HepG2 (cell line): Measurements from ENCODE around the gene KCNJ13. TPM values are rescaled to one million over a fixed set of nuclear protein-coding genes. Genes with fewer than 3 reads are reported as not detected.

Experiments
- ATAC-seq: fragments of 200-7000 bp; cut with Tn5 transposase; 3 replicates; pipeline ENCODE4 v1.9.1; 2020; ENCODE audit warnings: mild to moderate bottlenecking, moderate library complexity
- BruUV-seq: library from RNA; stranded (reverse); fragments of 400-500 nt; replicated peaks from 2 replicates; lab custom pipeline; 2021; lab: Mats Ljungman, UMichigan
- CTCF ChIA-PET: fragments of 300-600 bp; formaldehyde crosslinking; extraction: SDS; loops from one replicate; lab custom pipeline; 2021; ENCODE audit warnings: low total read pairs, inconsistent platforms, low intra/inter-chr PET ratio; lab: Yijun Ruan, JAX
- POLR2A ChIA-PET: fragments of 350-600 bp; sonication (Branson Sonifier 250); formaldehyde crosslinking; loops from one replicate; lab custom pipeline; 2020; ENCODE audit warnings: antibody characterized with exemption, inconsistent platforms; lab: Yijun Ruan, JAX
- DNase-seq: peaks from one replicate; pipeline ENCODE4 v3.0.0-alpha.2; 2015; ENCODE audit warnings: low spot score
- FAIRE-seq: peaks from 3 replicates; lab custom pipeline; 2011; peaks lifted over from hg19 to GRCh38; lab: Jason Lieb, UNC
- H2AFZ ChIP-seq: one replicate; pipeline ENCODE4 v1.6.1; 2011; ENCODE audit warnings: low read length, inconsistent platforms
- H3K27ac ChIP-seq: fragments of 300-600 bp; 3 replicates; pipeline ENCODE4 v1.8.0; 2011; ENCODE audit warnings: mixed run types, mild to moderate bottlenecking, mixed read lengths, low read length, inconsistent platforms; ENCODE audit not compliant: insufficient read depth; ENCODE audit errors: extremely low read length
- H3K27me3 ChIP-seq, 2 experiments: fragments of 200-600 bp in 1 of 2; 2 replicates in 1 of 2; 3 replicates in 1 of 2; pipeline versions ENCODE4 v1.6.0 to v1.8.0; 2011; ENCODE audit warnings: low read length in 2 of 2, mild to moderate bottlenecking in 2 of 2, moderate library complexity in 2 of 2, inconsistent platforms in 1 of 2; ENCODE audit not compliant: insufficient read depth in 2 of 2, control insufficient read depth in 1 of 2
- H3K36me3 ChIP-seq, 2 experiments: fragments of 200-600 bp in 1 of 2; replicated peaks in 1 of 2; 2 replicates in 1 of 2; 3 replicates in 1 of 2; pipeline versions ENCODE4 v1.5.1 to v1.8.0; 2011; ENCODE audit warnings: low read length in 2 of 2, inconsistent platforms in 1 of 2; ENCODE audit not compliant: insufficient read depth in 2 of 2, control insufficient read depth in 1 of 2
- H3K4me1 ChIP-seq: 2 replicates; pipeline ENCODE4 v1.5.1; 2012; ENCODE audit warnings: low read length, inconsistent platforms; ENCODE audit not compliant: insufficient read depth
- H3K4me2 ChIP-seq: 2 replicates; pipeline ENCODE4 v1.6.0; 2011; ENCODE audit warnings: low read depth, low read length, inconsistent platforms
- H3K4me3 ChIP-seq, 3 experiments: fragments of 200-600 bp in 1 of 3; sonication (generic), shearing (Covaris generic) in 1 of 3; replicated peaks in 1 of 3; 2 replicates each; pipeline ENCODE4 v1.5.1; 2011 to 2016; ENCODE audit warnings: low read length in 3 of 3, inconsistent platforms in 2 of 3, low read depth in 2 of 3, mild to moderate bottlenecking in 2 of 3, control low read depth in 1 of 3, mixed read lengths in 1 of 3; ENCODE audit not compliant: insufficient read depth in 1 of 3
- H3K79me2 ChIP-seq: one replicate; pipeline ENCODE4 v1.6.1; 2011; ENCODE audit warnings: low read length, inconsistent platforms; ENCODE audit not compliant: insufficient read depth
- H3K9ac ChIP-seq: 2 replicates; pipeline ENCODE4 v1.6.0; 2011; ENCODE audit warnings: mild to moderate bottlenecking, low read depth, low read length, inconsistent platforms; ENCODE audit not compliant: insufficient read depth
- H3K9me3 ChIP-seq: 2 replicates; pipeline ENCODE4 v1.5.1; 2012; ENCODE audit warnings: mild to moderate bottlenecking, low read length
- H4K20me1 ChIP-seq: 2 replicates; pipeline ENCODE4 v1.6.0; 2011; ENCODE audit warnings: inconsistent platforms, mild to moderate bottlenecking, low read length, moderate library complexity; ENCODE audit not compliant: insufficient read depth
- IKZF4 ChIP-seq: sonication (generic); formaldehyde crosslinking; IDR thresholded peaks from 2 replicates; pipeline ENCODE4 v1.5.1; 2020; ENCODE audit warnings: borderline replicate concordance, mild to moderate bottlenecking, low read depth, missing genetic modification reagents; ENCODE audit errors: not compliant biosample characterization
- MTA3 ChIP-seq: sonication (generic); formaldehyde crosslinking; IDR thresholded peaks from 2 replicates; pipeline ENCODE4 v1.4.0; 2020; ENCODE audit warnings: missing genetic modification reagents
- NFYC ChIP-seq: IDR thresholded peaks from 2 replicates; pipeline ENCODE4 v1.6.1; 2016; ENCODE audit warnings: missing genetic modification reagents, missing compliant biosample characterization
- NKX3-1 ChIP-seq: sonication (generic); formaldehyde crosslinking; IDR thresholded peaks from 2 replicates; pipeline ENCODE4 v1.5.0; 2020; ENCODE audit warnings: missing genetic modification reagents
- ZNF510 ChIP-seq: sonication (generic); formaldehyde crosslinking; IDR thresholded peaks from 2 replicates; pipeline ENCODE4 v1.4.0; 2020; ENCODE audit warnings: low read depth, mild to moderate bottlenecking, missing genetic modification reagents
- ZNF605 ChIP-seq: sonication (generic); formaldehyde crosslinking; IDR thresholded peaks from 2 replicates; pipeline ENCODE4 v1.8.0; 2022; ENCODE audit warnings: mild to moderate bottlenecking, missing genetic modification reagents
- whole genome bisulfite sequencing: methylation state at CpG from one replicate; pipeline ENCODE4 v1.1.6; 2017; ENCODE audit warnings: low lambda C conversion rate; 5-methylcytosine and 5-hydroxymethylcytosine counted together
- in situ Hi-C: cut with HindIII; loops from 2 replicates; pipeline ENCODE4 v1.10.0; 2017; ENCODE audit warnings: low pct_unique_long_range_greater_than_20kb; ENCODE audit not compliant: extremely low pct_ligation_motif_present
- intact Hi-C: fragments of 100-400 bp; cut with micrococcal nuclease; formaldehyde crosslinking; loops from one replicate; pipeline ENCODE4 v1.10.0; 2022; ENCODE audit not compliant: unreplicated experiment
- polyA plus RNA-seq, 8 experiments: library from polyadenylated mRNA; depleted of rRNA in 3 of 8; stranded (reverse) in 7 of 8; unstranded in 1 of 8; fragments of >200 nt; fragmentation: Illumina TruSeq in 4 of 8; extraction: Trizol in 4 of 8; gene quantifications; 2 replicates each; pipeline versions ENCODE4 v1.2.1 to v1.2.3, GENCODE V29; 2011 to 2016; ENCODE audit warnings: low read depth in 4 of 8, missing spikeins in 1 of 8, mixed read lengths in 1 of 8; ENCODE audit not compliant: insufficient read depth in 1 of 8
- total RNA-seq, 5 experiments: library from RNA; depleted of rRNA; stranded (reverse); fragments of >200 nt; fragmentation: Illumina TruSeq; extraction: Trizol; gene quantifications; 2 replicates each; pipeline ENCODE4 v1.2.3, GENCODE V29; 2016; ENCODE audit warnings: low read depth in 1 of 5
- TF ChIP-seq, protein P1 (sequence below): sonication (generic); formaldehyde crosslinking; IDR thresholded peaks from 2 replicates; pipeline ENCODE4 v1.9.0; 2021; ENCODE audit warnings: missing genetic modification reagents, borderline replicate concordance
- TF ChIP-seq, protein P2 (sequence below): sonication (generic); formaldehyde crosslinking; IDR thresholded peaks from one replicate; pipeline ENCODE4 v1.5.1; 2020; ENCODE audit warnings: mild to moderate bottlenecking, missing genetic modification reagents; ENCODE audit errors: not compliant biosample characterization
- TF ChIP-seq, protein P3 (sequence below): sonication (generic); formaldehyde crosslinking; IDR thresholded peaks from 2 replicates; pipeline ENCODE4 v1.8.1; 2023; ENCODE audit warnings: missing genetic modification reagents, inconsistent platforms, borderline replicate concordance

Gene KCNJ13
- total and polyA plus RNA-seq, 2 of the 13 experiments (the other 11 are each of a cell fraction or from before 2014, with no cell fraction given), result not detected

DNA sequence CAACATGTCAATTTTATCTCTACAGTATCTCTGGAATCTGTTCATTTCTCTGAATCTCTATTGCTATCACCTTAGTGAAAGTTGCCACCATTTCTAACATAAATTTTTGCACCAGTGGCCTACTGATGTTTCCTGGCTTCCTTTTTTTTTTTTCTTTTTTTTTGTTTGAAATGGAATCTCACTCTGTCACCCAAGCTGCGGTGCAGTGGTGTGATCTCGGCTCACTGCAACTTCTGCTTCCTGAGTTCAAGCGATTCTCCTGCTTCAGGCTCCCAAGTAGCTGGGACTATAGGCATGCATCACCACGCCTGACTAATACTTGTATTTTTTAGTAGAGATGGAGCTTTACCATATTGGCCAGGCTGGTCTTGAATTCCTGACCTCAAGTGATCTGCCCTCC lies 35.1 kb downstream of the KCNJ13 start:
- Histone ChIP-seq H3K27me3 (no peaks in the 10 kb centered on the region), H3K36me3 (peaks cover 8 to 45% of the 10 kb centered on the region in 2 experiments), H3K79me2 (peaks cover 2% of the 10 kb centered on the region), H4K20me1 (no peaks in the 10 kb centered on the region), H3K4me1 (peaks cover 5% of the 10 kb centered on the region; the same call in 1 of the 2 replicates), H3K9me3 (no peaks in the 10 kb centered on the region), H3K4me2 (no peak overlapping the region), H3K27ac (no peak overlapping the region), H2AFZ (no peak overlapping the region), H3K4me3 (no peak overlapping the region), H3K9ac (no peak overlapping the region)
- POLR2A ChIA-PET, result no interaction called here
- BruUV-seq, result no TSS peak
- 94% methylated on average over 4 of the region's 4 CpGs for WGBS
- intact Hi-C loops (loop anchor here (10.0 kb wide), 1 partner anchor 136 kb away; no protein-coding TSS in a partner anchor), in situ Hi-C loops (no loop called here)
- no peak for ATAC-seq
- DNase-seq, result no peak
- FAIRE-seq, result no peak
- CTCF ChIA-PET, result no interaction called here
- TF ChIP-seq, protein P1, sequence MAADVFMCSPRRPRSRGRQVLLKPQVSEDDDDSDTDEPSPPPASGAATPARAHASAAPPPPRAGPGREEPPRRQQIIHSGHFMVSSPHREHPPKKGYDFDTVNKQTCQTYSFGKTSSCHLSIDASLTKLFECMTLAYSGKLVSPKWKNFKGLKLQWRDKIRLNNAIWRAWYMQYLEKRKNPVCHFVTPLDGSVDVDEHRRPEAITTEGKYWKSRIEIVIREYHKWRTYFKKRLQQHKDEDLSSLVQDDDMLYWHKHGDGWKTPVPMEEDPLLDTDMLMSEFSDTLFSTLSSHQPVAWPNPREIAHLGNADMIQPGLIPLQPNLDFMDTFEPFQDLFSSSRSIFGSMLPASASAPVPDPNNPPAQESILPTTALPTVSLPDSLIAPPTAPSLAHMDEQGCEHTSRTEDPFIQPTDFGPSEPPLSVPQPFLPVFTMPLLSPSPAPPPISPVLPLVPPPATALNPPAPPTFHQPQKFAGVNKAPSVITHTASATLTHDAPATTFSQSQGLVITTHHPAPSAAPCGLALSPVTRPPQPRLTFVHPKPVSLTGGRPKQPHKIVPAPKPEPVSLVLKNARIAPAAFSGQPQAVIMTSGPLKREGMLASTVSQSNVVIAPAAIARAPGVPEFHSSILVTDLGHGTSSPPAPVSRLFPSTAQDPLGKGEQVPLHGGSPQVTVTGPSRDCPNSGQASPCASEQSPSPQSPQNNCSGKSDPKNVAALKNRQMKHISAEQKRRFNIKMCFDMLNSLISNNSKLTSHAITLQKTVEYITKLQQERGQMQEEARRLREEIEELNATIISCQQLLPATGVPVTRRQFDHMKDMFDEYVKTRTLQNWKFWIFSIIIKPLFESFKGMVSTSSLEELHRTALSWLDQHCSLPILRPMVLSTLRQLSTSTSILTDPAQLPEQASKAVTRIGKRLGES (CRISPR knock-in tag), result no peak
- TF ChIP-seq IKZF4 (CRISPR knock-in tag) (no peak), ZNF510 (CRISPR knock-in tag) (no peak), ZNF605 (no peak), MTA3 (CRISPR knock-in tag) (no peak), NKX3-1 (CRISPR knock-in tag) (no peak), NFYC (CRISPR knock-in tag) (no peak)
- TF ChIP-seq, protein P2, sequence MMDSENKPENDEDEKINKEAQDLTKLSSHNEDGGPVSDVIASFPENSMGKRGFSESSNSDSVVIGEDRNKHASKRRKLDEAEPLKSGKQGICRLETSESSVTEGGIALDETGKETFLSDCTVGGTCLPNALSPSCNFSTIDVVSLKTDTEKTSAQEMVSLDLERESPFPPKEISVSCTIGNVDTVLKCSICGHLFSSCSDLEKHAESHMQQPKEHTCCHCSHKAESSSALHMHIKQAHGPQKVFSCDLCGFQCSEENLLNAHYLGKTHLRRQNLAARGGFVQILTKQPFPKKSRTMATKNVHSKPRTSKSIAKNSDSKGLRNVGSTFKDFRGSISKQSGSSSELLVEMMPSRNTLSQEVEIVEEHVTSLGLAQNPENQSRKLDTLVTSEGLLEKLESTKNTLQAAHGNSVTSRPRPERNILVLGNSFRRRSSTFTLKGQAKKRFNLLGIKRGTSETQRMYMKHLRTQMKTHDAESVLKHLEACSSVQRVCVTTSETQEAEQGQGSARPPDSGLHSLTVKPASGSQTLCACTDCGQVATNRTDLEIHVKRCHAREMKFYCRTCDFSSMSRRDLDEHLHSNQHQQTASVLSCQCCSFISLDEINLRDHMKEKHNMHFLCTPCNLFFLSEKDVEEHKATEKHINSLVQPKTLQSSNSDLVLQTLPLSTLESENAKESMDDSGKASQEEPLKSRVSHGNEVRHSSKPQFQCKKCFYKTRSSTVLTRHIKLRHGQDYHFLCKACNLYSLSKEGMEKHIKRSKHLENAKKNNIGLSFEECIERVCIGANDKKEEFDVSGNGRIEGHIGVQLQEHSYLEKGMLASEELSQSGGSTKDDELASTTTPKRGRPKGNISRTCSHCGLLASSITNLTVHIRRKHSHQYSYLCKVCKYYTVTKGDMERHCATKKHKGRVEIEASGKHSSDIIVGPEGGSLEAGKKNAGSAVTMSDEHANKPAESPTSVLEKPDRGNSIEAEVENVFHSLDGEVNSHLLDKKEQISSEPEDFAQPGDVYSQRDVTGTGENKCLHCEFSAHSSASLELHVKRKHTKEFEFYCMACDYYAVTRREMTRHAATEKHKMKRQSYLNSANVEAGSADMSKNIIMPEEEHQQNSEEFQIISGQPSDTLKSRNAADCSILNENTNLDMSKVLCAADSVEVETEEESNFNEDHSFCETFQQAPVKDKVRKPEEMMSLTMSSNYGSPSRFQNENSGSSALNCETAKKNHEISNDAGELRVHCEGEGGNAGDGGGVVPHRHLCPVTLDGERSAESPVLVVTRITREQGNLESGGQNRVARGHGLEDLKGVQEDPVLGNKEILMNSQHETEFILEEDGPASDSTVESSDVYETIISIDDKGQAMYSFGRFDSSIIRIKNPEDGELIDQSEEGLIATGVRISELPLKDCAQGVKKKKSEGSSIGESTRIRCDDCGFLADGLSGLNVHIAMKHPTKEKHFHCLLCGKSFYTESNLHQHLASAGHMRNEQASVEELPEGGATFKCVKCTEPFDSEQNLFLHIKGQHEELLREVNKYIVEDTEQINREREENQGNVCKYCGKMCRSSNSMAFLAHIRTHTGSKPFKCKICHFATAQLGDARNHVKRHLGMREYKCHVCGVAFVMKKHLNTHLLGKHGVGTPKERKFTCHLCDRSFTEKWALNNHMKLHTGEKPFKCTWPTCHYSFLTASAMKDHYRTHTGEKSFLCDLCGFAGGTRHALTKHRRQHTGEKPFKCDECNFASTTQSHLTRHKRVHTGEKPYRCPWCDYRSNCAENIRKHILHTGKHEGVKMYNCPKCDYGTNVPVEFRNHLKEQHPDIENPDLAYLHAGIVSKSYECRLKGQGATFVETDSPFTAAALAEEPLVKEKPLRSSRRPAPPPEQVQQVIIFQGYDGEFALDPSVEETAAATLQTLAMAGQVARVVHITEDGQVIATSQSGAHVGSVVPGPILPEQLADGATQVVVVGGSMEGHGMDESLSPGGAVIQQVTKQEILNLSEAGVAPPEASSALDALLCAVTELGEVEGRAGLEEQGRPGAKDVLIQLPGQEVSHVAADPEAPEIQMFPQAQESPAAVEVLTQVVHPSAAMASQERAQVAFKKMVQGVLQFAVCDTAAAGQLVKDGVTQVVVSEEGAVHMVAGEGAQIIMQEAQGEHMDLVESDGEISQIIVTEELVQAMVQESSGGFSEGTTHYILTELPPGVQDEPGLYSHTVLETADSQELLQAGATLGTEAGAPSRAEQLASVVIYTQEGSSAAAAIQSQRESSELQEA, result no peak
- TF ChIP-seq, protein P3, sequence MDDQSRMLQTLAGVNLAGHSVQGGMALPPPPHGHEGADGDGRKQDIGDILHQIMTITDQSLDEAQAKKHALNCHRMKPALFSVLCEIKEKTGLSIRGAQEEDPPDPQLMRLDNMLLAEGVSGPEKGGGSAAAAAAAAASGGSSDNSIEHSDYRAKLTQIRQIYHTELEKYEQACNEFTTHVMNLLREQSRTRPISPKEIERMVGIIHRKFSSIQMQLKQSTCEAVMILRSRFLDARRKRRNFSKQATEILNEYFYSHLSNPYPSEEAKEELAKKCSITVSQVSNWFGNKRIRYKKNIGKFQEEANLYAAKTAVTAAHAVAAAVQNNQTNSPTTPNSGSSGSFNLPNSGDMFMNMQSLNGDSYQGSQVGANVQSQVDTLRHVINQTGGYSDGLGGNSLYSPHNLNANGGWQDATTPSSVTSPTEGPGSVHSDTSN (CRISPR knock-in tag), result no peak
